Heart left ventricle (tissue), 16 donors: ENCODE measurements around the gene PLOD2. TPM values are rescaled to one million over a fixed set of nuclear protein-coding genes. Genes with fewer than 3 reads are reported as not detected.

Experiments used
- ATAC-seq, 4 donors: fragments of 200-7000 bp; cut with Tn5 transposase; one replicate each; pipeline ENCODE4 v1.9.1; 2020 to 2022; ENCODE audit warnings: moderate library complexity in 4 of 4, mild to moderate bottlenecking in 3 of 4, moderate number of reproducible peaks in 1 of 4
- DNase-seq, 5 donors: peaks; one replicate each; pipeline ENCODE4 v3.0.0-alpha.2; 2020
- H3K27ac ChIP-seq, 12 donors: fragments of 200-600 bp; sonication (generic) in 4 of 12; one replicate each; pipeline versions ENCODE4 v1.5.0 to v1.8.0; 2016 to 2022; ENCODE audit warnings: mild to moderate bottlenecking in 2 of 12
- H3K27me3 ChIP-seq, 9 donors: fragments of 200-600 bp; sonication (generic) in 2 of 9; one replicate each; pipeline versions ENCODE4 v1.5.1 to v1.8.0; 2016 to 2022; ENCODE audit warnings: mild to moderate bottlenecking in 3 of 9
- H3K36me3 ChIP-seq, 9 donors: fragments of 200-600 bp; sonication (generic) in 2 of 9; one replicate each; pipeline versions ENCODE4 v1.5.0 to v1.8.0; 2018 to 2022; ENCODE audit warnings: mild to moderate bottlenecking in 2 of 9
- H3K4me1 ChIP-seq, 12 donors: fragments of 200-600 bp; sonication (generic) in 4 of 12; one replicate each; pipeline versions ENCODE4 v1.5.0 to v1.8.0; 2016 to 2022; ENCODE audit warnings: mild to moderate bottlenecking in 3 of 12
- H3K4me3 ChIP-seq, 12 donors: fragments of 200-600 bp; sonication (generic) in 4 of 12; one replicate each; pipeline versions ENCODE4 v1.5.0 to v1.8.0; 2017 to 2022; ENCODE audit warnings: mild to moderate bottlenecking in 9 of 12, moderate library complexity in 4 of 12
- H3K9me3 ChIP-seq, 12 donors: fragments of 200-600 bp; sonication (generic) in 4 of 12; one replicate each; pipeline versions ENCODE4 v1.5.0 to v1.8.0; 2016 to 2022; ENCODE audit warnings: mild to moderate bottlenecking in 1 of 12
- POLR2A ChIP-seq, 2 donors: fragments of 450-650 bp; IDR thresholded peaks; one replicate each; pipeline ENCODE4 v1.6.1; 2017; ENCODE audit warnings: antibody characterized with exemption in 2 of 2, mild to moderate bottlenecking in 2 of 2, moderate library complexity in 2 of 2
- WGBS, 4 donors: extraction: QIAGEN DNeasy Blood & Tissue Kit in 2 of 4; methylation state at CpG; one replicate each; pipeline versions ENCODE4 v1.1.5 to v1.1.7; 2013 to 2018; 5-methylcytosine and 5-hydroxymethylcytosine counted together
- intact Hi-C, 10 donors: fragments of 100-400 bp; cut with DNase I; formaldehyde crosslinking; loops; one replicate each; pipeline versions ENCODE4 v1.11.1 to v1.14.2; 2022
- polyA plus RNA-seq, 2 donors: library from polyadenylated mRNA; stranded (reverse); fragments of 200-250 nt; gene quantifications; one replicate each; pipeline ENCODE4 v1.2.3, GENCODE V29; 2013
- total RNA-seq, 9 donors: library from RNA; depleted of rRNA in 2 of 9; stranded (reverse); fragments of >200 nt in 2 of 9; fragmentation: NEBNext Ultra II Directional in 3 of 9; extraction: Animal tissue kit (Norgen Biotek cat#: 25700) in 3 of 9; gene quantifications; one replicate each; pipeline versions ENCODE4 v1.1.0 to v1.2.4, GENCODE V29; 2016 to 2023
- TF ChIP-seq, protein P1 (sequence below), 12 donors: fragments of 200-600 bp; sonication (generic) in 4 of 12; IDR thresholded peaks; one replicate each; pipeline versions ENCODE4 v1.5.0 to v1.8.0; 2018 to 2022; ENCODE audit warnings: antibody characterized with exemption in 12 of 12, mild to moderate bottlenecking in 5 of 12
- donor health status: ischemic (EF 13 %, LVEDD 7.1; RV severe dilation, severe dysfunction).
- donor health status: healthy with polysubstance abuse.
- donor health status: DM: no; HTN: yes; CAD: no.
- donor health status: DM: no; HTN: no; CAD: no.
- donor health status: ischemic (EF 25% LVEDD 6.9; RV normal size, moderate dysfunction).
- donor health status: ischemic (EF 25% LVEDD 5.7; RV mildly dilated, moderate dysfunction).
- donor health status: healthy.
- donor health status: DM: yes; HTN: yes; CAD: no.
- donor health status: ischemic (EF 35%, LVEDD 5.7; RV mildly dilated, moderate dysfunction).
- donor health status: nonischemic (EF 11% LVEDD 7.7; RV severe dilation, severe dysfunction).
- donor health status: DM: yes; HTN: yes; CAD: no.
- donor health status: PGD.
- donor health status: ischemic (EF 29% LVEDD 5.4; RV normal size, mild dysfunction).
- donor health status: nonischemic (EF 23%, LVEDD 6.1; RV moderate dilation, normal function).

Gene PLOD2
- total and polyA plus RNA-seq, 11 donors = 6.8 to 33.0 (median 17.9) TPM

DNA sequence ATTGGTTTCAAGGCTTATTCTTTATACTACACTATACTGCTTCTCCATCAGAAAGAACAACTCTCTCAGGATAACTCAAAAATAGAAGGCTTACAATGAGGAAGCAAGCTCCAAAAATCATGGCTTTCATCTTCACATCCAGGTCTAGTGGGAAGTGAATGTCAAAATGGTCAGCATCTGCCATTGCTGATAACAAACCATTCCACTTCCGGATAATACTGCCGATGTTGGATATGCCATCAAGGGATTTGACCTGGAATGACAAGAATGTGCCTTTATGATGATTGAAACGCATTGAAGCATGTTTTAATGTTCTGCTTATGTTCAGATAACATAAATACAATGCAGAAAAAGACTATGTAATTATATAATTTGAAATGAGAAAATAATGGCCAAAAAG is 34.0 kb upstream of the PLOD2 start:
- H3K27ac ChIP-seq = peak overlapping the region in 1 of 12 donors; percentile 14
- intact Hi-C loops = no loop called here

DNA sequence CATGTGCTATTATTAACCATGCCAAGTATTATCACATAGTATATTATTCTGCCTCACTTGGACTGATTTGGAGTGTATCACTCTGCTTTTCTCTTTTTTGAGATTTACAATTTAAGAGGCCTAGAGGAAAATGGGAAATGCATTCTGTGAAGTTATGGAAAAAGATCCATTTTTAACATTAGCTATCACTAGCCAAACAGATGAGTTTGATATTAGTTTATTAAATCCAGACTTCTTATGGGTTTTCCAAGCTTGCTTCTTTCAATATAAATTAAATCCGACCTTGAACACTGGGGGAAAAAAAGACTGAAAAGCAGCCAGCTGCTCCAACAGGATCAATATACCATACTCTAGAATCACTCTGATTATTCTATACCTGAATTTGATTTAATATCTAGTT is 30.1 kb upstream of the PLOD2 start:
- Histone ChIP-seq H3K36me3 (peaks cover 0 to 51% (median 6%) of the 10 kb centered on the region in 9 donors), H3K4me3 (no peak overlapping the region), H3K9me3 (no peaks in the 10 kb centered on the region), H3K27me3 (no peaks in the 10 kb centered on the region), H3K4me1 (peaks cover 0 to 18% (median 6%) of the 10 kb centered on the region in 12 donors), H3K27ac (no peak overlapping the region)
- intact Hi-C loops = loop anchor here in 1 of 10 donors (2.0 kb wide), 1 partner anchor 126 kb away; no protein-coding TSS in a partner anchor
- ATAC-seq (no peak), DNase-seq (no peak)
- no peak for TF ChIP-seq POLR2A (IDR thresholded peaks at IDR 0.05)
- TF ChIP-seq, protein P1, sequence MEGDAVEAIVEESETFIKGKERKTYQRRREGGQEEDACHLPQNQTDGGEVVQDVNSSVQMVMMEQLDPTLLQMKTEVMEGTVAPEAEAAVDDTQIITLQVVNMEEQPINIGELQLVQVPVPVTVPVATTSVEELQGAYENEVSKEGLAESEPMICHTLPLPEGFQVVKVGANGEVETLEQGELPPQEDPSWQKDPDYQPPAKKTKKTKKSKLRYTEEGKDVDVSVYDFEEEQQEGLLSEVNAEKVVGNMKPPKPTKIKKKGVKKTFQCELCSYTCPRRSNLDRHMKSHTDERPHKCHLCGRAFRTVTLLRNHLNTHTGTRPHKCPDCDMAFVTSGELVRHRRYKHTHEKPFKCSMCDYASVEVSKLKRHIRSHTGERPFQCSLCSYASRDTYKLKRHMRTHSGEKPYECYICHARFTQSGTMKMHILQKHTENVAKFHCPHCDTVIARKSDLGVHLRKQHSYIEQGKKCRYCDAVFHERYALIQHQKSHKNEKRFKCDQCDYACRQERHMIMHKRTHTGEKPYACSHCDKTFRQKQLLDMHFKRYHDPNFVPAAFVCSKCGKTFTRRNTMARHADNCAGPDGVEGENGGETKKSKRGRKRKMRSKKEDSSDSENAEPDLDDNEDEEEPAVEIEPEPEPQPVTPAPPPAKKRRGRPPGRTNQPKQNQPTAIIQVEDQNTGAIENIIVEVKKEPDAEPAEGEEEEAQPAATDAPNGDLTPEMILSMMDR (IDR thresholded peaks at IDR 0.05) = no peak
- WGBS, 4 donors = 85 to 96% (median 89%) methylated on average over 1 of the region's 1 CpG

More for the DNA sequence above, 34.0 kb upstream of the PLOD2 start:
- peaks cover 0 to 52% (median 6%) of the 10 kb centered on the region in 9 donors for H3K36me3 ChIP-seq
- no peaks in the 10 kb centered on the region for H3K27me3 ChIP-seq
- H3K4me1 ChIP-seq = peaks cover 0 to 25% (median 7%) of the 10 kb centered on the region in 12 donors
- TF ChIP-seq POLR2A (IDR thresholded peaks at IDR 0.05) = no peak
- TF ChIP-seq, protein P1 (IDR thresholded peaks at IDR 0.05) = no peak
- H3K4me3 ChIP-seq = peak overlapping the region in 1 of 12 donors; percentile 7
- WGBS, 4 donors = 15 to 28% (median 22%) methylated on average over 3 of the region's 3 CpGs
- no peak for DNase-seq
- no peak for ATAC-seq
- H3K9me3 ChIP-seq = no peaks in the 10 kb centered on the region

DNA sequence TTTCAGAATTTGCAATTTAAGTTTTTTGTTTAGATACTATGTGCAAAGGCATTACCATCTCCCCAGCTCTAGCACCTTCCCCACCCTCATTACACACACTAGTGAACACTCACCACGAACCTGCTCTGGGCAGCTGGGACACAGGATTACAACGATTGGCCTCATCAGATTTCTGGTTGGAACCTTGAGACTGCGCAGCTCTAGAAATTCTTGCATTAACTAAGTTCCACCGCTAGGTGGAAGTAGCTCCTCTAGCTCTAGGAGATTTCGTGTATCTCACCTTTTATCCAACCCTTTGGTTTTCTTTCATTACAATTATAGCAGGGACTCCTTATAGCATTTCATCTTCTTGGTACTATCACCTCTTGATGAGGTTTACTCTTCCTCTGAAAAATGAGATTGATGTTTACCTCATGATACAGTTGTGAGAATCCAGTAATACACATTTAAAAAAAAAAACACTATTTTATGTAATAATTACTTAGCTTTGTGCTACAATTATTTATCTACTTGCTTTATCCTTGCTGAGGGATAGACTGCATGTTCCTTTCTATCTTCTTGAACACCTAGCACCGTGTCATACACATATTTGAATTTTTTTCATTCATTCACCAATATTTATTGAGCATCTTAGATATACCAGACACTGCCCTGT is 28.7 kb upstream of the PLOD2 start:
- ATAC-seq = peak; percentile 61 to 75 (median 72)
- H3K27ac ChIP-seq = no peak overlapping the region
- intact Hi-C loops = loop anchor here in 8 of 10 donors (1.0 to 10.0 kb wide), 8 partner anchors 121 to 415 kb away; no protein-coding TSS in a partner anchor

More for the DNA sequence above, 28.7 kb upstream of the PLOD2 start:
- Histone ChIP-seq H3K27me3 (no peaks in the 10 kb centered on the region), H3K9me3 (no peaks in the 10 kb centered on the region), H3K36me3 (peaks cover 0 to 46% (median 6%) of the 10 kb centered on the region in 9 donors), H3K4me3 (no peak overlapping the region), H3K4me1 (peaks cover 0 to 5% (median 0%) of the 10 kb centered on the region in 12 donors)
- 8 to 10% (median 9%) methylated on average over 6 of the region's 6 CpGs for WGBS, 4 donors
- TF ChIP-seq, protein P1 (IDR thresholded peaks at IDR 0.05) = peak; percentile 69 to 86 (median 80)
- TF ChIP-seq POLR2A (IDR thresholded peaks at IDR 0.05) = no peak
- peak in 1 of 5 donors; percentile 16 for DNase-seq
